GM18511 (cell line): ENCODE data around the gene SNRPA.
"Not testable (repeated sequence)": the region's sequence is repeated elsewhere in the genome, so short reads cannot be mapped to it uniquely, and the experiment has no call there.

Experiments
- ATAC-seq: cut with Tn5 transposase; IDR thresholded peaks from one replicate; pipeline ENCODE4 v1.9.1; 2021; ENCODE audit warnings: mild to moderate bottlenecking, moderate library complexity; ENCODE audit not compliant: unreplicated experiment

SNRPA gene

GRCh38 chr19:40744554-40745401 is 6.2 kb upstream of the SNRPA start:
- no peak for ATAC-seq

DNA sequence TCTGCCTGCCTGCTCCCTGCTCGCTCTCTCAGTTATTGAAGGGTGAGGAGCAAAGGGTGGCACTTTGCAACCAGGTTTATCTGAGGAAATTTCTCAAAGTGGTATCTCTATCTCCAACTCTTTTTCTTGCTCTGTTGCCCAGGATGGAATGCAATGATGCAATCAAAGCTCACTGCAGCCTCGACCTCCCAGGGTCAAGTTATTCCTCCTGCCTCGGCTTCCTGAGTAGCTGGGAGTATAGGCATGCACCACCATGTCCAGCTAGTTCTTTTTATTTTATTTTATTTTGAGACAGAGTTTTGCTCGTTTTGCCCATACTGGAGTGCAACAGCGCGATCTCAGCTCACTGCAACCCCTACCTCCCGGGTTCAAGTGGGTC is 5.6 kb upstream of the SNRPA start:
- ATAC-seq, result no peak

GRCh38 chr19:40747536-40747935 is 3.5 kb upstream of the SNRPA start:
- ATAC-seq, result no peak

DNA sequence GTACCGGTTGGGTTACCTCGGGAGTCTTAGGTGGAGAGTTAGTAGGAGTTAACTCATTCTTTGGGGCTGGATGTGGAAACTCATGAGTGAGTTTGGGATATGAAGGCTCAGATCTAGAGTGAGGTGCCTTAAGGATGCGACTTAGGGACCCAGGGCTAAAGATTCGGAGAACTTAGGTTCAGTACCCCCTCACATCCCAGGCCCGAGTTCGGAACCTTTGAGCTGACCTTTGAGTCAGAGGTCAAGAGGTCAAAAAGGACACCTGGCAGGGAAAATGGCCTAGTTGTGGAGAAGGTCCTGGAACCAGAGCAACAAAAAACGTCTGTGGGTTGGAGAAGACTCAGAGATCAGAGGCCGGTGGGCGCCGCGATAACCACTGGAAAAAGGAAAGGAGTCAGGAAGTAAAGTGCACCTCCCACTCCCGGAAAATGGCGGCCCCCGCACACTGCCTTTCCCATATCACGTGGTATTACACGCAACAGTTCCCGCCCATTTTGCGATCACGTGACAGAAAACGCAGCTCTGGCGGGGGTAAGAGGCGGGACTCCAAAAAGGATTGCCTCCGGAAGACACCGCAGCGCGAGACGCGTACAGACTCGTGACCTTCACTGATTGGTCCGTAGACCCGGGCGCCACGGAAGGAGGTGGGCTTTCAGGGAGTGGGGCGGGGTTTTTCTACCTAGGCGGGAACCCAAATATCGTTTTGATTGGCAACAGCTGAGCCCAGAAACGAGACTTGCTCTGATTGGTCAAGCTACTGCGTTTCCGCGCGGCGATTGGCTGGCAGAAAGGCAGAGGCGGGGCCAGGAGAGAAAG is 737 bp upstream of the SNRPA start, which contains the start of gene ACTMAP:
TSS of gene ACTMAP (minus strand) at position 420 of the 816 bp plus-strand sequence. CDS start 674 bp downstream, outside the sequence.
- peak; percentile 85 for ATAC-seq

GRCh38 chr19:40752257-40752781 is 1.3 kb downstream of the SNRPA start:
- no peak for ATAC-seq

DNA sequence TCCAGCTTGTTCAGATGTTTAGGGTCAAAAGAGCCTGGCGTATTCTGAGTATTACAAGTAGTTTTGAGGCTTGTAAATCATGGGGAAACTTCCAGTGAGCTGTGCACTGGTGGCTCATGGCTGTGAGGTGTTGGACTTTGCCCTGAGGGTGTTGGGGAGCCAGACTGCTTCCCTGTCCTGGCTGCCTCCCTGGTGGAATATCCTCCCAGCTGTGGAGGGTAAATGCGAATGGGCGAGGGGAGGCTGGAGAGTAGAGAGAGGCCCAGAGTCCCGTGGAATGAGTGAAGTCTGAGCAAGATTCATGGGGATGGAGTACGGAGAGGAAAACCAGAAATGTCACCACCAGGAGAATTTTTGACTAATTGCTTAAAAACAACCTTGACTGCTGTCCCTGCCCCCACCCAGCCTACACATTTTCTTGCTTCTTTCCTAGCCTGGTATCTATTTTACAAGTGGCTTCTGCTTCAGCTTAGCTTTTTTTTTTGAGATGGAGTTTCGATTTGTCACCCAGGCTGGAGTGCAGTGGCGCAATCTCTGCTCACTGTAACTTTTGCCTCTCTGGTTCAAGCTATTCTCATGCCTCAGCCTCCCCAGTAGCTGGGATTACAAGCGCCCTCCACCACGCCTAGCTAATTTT is 3.7 kb downstream of the SNRPA start:
- ATAC-seq, result no peak

- no peak for ATAC-seq
These were observed 4.2 kb downstream of the SNRPA start for GRCh38 chr19:40755248-40755624.

DNA sequence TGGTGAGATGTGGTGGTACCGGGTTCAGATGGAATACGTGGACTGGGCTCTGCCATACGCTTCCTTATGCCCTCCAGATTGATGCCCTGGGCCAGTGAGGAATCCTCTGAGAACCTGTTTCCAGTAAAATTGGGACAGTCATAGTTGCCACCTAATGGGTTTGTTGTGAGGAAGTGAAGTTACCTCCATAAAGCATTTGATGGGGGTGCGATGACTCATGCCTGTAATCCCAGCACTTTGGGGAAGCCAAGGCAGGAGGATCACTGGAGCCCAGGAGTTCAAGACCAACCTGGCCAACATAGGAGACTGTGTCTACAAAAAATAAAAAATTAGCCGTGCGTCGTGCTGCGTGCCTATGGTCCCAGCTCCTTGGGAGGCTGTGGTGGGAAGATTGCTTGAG is 4.8 kb downstream of the SNRPA start:
- ATAC-seq, result no peak

- ATAC-seq, result no peak
These were observed 5.6 kb downstream of the SNRPA start for GRCh38 chr19:40756502-40757110.

DNA sequence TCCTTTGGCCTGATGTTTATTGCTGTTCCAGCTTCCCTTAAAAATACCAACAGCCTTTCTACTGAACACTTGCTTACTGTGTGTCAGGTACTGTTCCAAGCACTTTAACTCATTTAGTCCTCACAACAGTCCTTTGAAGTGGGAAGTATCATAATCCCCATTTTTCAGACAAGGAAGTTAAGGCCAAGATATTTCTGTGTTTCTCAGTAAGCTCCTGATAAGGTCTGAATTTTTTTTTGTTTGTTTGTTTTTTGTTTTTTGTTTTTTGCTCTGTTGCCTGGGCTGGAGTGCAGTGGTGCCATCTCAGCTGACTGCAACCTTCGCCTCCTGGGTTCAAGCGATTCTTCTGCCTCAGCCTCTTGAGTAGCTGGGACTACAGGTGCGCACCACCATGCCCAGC is 7.5 kb downstream of the SNRPA start:
- ATAC-seq, result no peak

GRCh38 chr19:40759352-40759751 is 8.3 kb downstream of the SNRPA start:
- no peak for ATAC-seq

- no peak for ATAC-seq
These were observed 11.9 kb downstream of the SNRPA start for GRCh38 chr19:40762754-40763470.

GRCh38 chr19:40763526-40763925 is 12.5 kb downstream of the SNRPA start:
- ATAC-seq, result no peak

DNA sequence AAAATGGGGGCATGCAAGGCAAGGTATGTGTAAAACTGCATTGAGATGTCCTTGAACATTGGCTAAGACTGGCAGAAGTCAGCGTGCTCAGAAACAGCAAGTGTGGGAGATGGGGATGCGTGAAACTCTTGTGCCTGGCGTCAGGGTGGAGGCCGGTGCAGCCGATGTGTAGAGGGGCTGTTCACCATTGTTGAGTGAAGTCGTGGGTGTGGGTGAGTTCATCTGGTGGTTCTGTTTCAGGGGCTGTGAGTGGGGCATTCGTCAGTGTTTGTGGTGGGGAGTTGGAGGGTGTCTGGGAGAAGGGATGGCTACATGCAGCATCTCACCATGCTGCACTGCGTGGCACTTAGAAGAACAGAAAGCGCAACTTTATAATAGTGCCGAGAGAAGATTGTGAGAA is 13.0 kb downstream of the SNRPA start:
- ATAC-seq, result no peak

DNA sequence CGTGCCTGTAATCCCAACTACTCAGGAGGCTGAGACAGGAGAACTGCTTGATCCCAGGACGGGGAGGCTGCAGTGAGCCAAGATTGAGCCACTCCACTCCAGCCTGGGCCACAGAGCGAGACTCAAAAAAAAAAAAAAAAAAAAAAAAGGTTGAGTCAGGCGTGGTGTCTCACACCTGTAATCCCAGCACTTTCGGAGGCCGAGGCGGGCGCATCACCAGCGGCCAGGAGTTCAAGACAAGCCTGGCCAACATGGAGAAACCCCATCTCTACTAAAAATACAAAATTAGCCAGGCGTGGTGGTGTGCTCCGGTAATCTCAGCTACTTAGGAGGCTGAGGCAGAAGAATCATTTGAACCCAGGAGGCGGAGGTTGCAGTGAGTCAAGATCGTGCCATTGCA is 15.4 kb downstream of the SNRPA start:
- ATAC-seq, result not testable (repeated sequence)

DNA sequence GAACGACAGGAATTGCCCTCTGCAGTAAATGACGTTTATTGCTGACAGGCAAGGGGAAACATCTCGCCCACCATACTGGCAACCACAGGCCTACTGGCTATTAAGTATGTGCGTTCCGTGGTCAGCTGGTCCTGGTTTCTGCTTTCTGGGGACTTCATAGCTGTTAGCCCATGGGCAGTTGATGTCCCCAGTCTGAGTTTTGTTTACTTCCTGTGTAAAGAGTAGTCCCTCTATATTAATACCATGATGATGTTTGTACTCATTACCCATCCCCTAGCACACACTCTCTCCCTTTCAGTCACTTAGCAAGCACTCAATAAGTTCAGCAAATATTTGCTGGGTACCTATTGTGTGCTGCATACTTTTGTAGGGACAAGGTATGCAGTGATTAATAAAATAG is 17.9 kb downstream of the SNRPA start:
- no peak for ATAC-seq

- not testable (repeated sequence) for ATAC-seq
These were observed 20.3 kb downstream of the SNRPA start for GRCh38 chr19:40771101-40771862.

DNA sequence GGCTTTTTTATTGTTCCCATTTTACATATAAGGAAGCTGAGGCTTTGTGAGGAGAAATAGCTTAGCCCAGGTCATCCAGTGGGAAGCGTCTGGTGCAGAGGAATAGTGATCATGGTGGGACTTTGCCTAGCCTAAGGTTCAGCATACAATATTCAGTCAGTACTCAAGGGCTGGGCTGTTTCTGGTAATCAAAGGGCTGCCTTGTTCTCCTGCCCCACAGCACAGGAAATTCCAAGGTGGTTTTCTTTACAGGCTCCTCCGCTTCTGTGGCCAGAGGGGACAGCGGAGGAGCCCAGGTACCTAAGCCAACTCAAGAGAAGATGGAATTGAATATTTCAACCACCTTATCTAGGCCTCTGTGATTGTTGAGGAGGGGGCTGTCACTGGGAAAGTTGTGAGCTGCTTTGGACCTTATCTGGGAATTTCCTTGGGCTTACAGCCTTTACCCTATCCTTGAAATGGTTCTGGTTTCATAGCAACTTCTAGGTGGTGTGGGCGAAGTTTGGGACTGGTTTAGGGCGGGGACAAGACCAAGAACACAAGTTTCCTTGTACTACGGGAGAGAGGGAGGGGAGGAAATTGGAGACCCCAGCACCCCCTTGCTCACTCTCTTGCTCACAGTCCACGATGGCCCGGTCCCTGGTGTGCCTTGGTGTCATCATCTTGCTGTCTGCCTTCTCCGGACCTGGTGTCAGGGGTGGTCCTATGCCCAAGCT is 24.1 kb downstream of the SNRPA start, which contains the start of gene MIA:
TSS of gene MIA (plus strand) at position 606 of the 716 bp plus-strand sequence. CDS start at position 628, 22 bp downstream.
- no peak for ATAC-seq

DNA sequence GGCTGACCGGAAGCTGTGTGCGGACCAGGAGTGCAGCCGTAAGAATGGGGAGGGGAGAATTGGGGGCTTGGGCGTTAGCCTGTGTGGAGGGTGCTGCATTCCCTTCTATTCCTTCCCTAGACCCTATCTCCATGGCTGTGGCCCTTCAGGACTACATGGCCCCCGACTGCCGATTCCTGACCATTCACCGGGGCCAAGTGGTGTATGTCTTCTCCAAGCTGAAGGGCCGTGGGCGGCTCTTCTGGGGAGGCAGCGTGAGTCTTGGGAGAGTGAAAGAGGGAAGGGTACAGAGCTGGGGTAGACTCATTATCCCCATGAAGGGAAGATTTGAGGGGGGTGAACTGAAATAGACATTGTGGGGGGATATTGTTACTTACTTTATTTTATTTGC is 24.6 kb downstream of the SNRPA start:
- ATAC-seq, result no peak
